GM20431 (cell line): Measurements from ENCODE around the gene OSBP2.
"Not testable (repeated sequence)": the region's sequence is repeated elsewhere in the genome, so short reads cannot be mapped to it uniquely, and the experiment has no call there.

Experiments
- in situ Hi-C: fragments of 300-500 bp; cut with MseI, MboI; formaldehyde crosslinking; loops from one replicate; pipeline ENCODE4 v1.15.0; 2020; ENCODE audit warnings: low sequenced_read_pairs; ENCODE audit not compliant: unreplicated experiment

OSBP2 gene

GRCh38 chr22:30717331-30717921 lies 22.8 kb downstream of the OSBP2 start:
- in situ Hi-C loops: no loop called here

DNA sequence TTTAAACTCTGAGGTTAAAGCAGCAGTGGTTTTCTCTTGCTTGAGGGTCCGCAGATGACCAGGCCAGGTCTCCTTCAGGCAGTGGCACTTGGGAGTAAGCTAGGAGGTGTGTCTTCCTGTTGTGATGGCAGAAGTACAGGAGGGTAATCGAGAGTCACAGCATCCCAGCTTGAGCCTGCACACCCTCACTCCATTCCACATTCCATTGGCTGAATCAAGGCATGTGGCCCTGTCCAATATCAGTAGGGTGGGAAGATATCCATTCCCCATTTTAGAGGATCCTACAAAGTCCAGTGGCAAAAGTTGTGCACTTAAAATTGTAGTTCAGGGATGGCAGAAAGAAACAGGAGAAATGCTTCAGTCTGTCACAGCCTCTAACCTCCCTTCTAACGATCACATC lies 23.3 kb downstream of the OSBP2 start:
- in situ Hi-C loops: no loop called here

DNA sequence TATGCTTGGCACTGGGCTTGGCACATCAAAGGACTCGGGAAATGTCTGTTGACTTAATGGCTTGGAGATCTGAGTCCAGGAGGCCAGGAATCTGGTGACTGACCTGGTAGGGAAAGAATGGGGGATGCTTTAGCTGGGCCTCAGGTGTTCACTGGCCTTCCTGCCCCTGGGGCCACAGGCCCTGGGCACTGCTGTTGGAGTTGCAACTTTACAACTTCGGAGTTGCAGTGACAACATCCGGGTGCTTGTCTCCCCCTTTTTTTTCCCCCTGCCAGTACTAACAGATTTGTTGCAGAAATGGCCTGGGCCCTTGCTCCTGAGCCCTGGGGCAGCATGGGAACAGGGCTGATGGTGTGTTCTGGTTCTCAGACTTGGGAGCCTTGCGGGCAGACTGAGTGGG lies 23.8 kb downstream of the OSBP2 start:
- in situ Hi-C loops: no loop called here

- in situ Hi-C loops: no loop called here
Measured at GRCh38 chr22:30718938-30719337, 24.3 kb downstream of the OSBP2 start.

DNA sequence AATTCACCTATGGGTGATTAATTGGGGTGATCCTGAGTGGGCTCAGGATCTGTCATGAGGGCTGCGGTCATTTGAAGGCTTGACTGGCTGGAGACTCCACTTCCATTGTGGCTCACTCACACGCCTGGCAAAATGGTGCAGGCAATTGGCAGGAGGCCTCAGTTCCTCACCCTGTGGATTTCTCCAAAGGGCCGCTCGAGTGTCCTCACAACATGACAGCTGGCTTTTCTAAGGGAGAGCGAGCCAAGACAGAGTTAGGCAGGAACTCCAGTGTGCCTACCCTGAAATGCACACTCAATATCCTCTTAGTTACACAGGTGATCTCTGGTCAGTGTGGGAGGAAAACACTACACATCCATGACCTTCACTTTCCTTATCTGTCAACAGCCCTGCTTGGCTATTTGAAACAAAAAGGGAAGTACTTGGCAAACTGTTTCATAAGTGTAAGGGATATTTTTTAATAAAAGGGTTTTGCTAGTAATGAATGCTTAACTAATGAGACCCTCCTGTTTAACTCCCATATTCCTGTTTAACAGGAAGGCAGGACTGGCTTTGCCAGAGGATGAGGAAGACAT lies 25.7 kb downstream of the OSBP2 start:
- in situ Hi-C loops: no loop called here

DNA sequence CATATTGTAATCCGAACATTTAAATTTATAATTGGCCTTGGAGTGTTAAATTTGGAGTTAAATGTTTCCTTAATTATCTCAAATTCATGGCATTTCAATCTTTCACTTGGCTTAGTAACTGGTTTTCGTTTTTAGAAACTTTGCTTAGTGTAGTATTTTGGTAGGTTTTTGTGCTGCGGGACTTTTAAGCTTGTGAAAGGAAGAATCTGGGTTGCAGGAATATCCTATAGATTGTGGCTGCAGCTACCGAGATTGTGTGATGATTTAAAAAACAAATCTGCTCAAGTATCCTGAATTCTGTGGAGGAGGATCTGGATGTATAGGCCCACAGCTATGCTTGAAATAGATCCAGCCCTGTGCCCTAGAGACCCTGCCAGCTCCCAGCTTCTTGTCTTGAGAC lies 27.1 kb downstream of the OSBP2 start:
- in situ Hi-C loops: no loop called here

DNA sequence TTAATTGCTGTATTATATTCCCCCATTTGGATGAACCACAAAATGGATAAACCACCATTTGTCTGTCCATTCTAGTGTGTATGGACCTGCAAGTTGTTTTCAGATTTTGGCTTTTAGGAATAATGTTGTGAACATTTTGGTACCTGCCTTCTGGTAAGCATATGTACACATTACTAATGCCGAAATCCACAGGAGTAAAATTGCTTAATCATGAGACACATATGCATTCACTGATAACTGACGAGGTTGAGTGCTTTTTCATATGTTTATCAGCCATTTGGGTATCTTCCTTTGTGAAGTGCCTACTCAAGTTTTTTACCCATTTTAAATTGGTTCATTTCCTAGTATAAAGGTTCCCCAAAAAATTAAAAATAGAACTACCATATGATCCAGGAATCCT lies 34.2 kb downstream of the OSBP2 start:
- in situ Hi-C loops: no loop called here

- in situ Hi-C loops: no loop called here
Measured at GRCh38 chr22:30731658-30732057, 37.0 kb downstream of the OSBP2 start.

- in situ Hi-C loops: no loop called here
Measured at GRCh38 chr22:30732426-30732825, 37.8 kb downstream of the OSBP2 start.

DNA sequence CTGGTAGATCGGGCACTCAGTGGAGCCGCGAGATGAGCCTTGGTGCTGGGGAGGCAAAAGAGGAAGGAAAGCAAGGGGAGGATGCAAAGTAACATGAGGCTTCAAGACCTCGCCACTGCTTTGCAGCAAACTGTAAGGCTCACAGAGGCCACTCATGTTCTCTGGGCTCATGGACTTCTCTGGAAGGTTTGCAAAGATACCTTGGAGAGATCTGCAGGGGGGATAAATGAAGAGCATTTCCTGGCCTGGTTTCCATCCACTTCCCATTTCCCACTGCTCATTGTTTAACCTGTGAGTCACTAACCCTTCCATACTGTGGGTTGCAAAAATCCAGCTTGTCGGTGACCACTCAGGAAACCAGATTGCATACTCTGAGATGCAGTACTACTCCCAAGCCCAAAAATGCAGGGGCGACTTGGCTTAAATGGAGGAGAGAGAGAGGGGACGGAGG lies 38.5 kb downstream of the OSBP2 start:
- in situ Hi-C loops: no loop called here

DNA sequence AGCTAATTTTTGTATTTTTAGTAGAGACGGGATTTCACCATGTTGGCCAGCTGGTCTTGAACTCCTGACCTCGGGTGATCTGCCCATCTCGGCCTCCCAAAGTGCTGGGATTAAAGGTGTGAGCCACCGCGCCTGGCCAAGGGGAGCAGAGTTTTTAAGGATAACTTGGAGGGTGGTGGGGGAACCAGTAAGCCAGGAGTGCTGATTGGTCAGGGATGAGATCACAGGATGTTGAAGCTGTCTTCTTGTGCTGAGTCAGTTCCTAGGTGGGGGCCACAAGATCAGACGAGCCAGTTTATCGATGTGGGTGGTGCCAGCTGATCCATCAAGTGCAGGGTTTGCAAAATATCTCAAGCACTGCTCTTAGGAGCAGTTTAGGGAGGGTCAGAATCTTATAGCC lies 45.3 kb downstream of the OSBP2 start:
- in situ Hi-C loops: not testable (repeated sequence)

DNA sequence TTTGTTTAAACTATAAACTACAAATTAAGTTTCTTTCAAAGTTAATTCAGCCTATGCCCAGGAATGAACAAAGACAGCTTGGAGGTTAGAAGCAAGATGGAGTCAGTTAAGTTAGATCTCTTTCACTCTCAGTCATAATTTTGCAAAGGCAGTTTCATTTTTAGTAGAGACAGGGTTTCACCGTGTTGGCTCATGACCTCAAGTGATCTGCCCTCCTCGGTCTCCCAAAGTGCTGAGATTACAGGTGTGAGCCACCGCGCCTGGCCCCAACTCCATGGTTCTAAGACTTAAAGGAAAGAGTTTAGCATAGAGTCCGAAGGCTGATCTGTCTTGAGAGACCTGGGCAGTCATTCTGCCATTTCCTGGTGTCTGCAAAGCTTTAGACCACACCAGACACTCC lies 45.8 kb downstream of the OSBP2 start:
- in situ Hi-C loops: not testable (repeated sequence)

DNA sequence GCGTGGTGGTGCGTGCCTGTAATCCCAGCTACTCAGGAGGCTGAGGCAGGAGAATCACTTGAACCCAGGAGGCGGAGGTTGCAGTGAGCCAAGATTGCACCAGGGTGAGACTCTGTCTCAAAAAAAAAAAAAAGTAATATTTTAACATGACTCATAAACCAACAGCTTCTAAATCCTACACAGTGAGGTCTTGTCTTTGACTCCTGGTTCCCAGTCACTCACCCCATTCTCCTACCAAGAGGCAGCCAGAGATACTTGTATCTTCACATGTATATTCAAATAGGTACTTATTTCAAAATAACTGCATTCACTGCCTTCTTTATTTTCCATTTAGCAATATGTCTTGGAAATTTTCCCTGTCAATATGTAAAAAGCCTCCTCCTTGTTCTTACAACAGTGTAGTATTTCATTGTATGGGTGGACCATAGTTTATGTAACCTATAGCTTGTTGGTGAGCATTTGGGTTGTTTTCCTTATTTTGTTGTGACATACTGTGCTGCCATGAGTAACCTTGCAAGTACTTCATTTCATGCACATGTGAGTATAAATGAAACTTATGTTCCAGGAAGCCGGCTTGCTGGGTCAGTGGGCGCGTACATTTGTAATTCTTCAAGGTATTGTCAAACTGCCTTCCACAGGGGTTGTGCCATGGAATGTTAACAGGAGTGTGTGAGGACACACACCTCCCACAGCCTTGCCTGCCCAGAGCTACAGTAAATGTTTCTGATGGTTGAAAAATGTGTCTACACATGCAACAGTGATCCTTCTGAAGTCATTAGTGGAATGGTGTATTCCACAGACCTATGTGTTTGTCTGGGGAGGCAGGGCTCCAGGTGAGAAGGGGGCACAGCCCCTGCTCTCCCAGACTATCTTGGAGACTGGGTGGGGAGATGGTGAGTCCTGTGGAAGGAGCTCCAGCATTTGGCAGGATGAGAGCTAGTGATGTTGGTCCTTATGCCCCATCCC lies 47.9 kb downstream of the OSBP2 start:
- in situ Hi-C loops: no loop called here

DNA sequence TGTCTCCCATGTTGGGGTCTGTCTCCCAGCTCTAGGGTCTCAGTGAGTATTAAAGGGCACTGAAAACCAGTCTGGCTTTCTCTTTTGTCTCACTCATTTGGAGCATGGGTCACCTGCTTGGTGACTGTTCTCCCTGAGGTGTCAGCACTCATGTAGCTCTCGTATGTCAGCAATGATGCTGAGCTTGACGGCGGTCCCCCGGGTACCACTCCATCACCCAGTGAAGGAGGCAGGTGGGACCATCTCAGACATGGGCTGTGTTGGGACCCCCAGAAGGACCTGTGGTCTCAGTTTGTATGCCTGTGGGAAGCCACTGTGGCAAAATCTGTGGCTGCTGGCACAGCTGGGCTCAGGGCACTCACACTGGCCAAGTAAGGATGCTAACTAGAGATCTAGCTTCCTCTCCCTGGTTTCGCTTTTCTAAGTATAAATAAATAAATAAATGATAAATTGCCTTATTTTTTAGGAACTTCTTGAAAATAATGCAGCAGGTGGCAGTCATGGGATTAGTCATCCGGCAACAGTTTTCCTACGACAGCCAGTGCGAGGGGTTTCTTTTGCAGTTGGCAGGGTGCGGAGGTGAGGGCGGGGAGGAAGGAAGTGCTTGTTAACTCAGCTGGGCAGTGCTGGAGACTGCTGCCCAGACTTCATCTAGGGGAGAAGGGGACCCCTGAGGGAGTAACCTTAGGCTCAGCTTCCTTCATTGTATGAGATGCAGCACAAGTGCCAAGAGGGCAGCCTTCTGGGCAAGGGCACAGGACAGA lies 48.8 kb downstream of the OSBP2 start:
- in situ Hi-C loops: no loop called here

GRCh38 chr22:30744224-30744623 lies 49.5 kb downstream of the OSBP2 start:
- in situ Hi-C loops: no loop called here

GRCh38 chr22:30747493-30747892 lies 52.8 kb downstream of the OSBP2 start:
- in situ Hi-C loops: no loop called here

DNA sequence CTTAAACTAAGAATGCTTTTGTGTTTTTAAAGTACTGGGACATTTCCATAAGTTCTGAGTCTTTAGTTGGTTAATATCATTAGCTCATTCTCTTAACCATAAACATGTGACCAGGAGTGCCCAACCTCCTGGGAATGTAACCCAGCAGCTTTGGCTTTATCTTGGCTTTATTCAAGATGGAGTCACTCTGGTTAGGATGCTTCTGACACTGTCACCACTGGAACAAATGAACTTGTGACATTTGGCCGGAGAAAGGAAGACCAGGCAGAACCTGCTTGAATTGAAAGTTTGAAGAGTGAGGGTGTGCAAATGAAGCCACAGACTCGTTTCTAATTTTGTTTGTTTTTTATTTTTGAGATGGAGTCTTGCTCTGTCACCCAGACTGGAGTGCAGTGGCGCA lies 54.6 kb downstream of the OSBP2 start:
- in situ Hi-C loops: no loop called here

DNA sequence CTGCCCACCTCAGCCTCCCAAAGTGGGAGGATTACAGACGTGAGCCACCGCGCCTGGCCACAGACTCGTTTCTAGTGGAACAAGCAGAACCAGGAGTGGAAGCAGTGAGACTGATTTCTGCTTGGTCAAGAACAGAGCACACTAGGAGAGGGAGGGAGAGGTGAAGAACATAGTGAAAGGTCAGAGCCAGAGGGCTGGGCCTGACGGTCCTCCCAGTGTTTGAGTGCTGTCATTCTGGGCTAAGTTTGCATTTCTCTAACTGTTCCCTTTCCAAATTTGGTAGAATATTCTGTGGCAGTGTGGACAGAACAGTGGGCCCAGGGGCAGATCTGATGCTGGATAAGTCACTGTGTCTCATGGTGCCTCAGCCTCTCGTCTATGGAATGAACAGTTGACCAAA lies 55.2 kb downstream of the OSBP2 start:
- in situ Hi-C loops: no loop called here

- in situ Hi-C loops: no loop called here
Measured at GRCh38 chr22:30751529-30751928, 56.9 kb downstream of the OSBP2 start.

DNA sequence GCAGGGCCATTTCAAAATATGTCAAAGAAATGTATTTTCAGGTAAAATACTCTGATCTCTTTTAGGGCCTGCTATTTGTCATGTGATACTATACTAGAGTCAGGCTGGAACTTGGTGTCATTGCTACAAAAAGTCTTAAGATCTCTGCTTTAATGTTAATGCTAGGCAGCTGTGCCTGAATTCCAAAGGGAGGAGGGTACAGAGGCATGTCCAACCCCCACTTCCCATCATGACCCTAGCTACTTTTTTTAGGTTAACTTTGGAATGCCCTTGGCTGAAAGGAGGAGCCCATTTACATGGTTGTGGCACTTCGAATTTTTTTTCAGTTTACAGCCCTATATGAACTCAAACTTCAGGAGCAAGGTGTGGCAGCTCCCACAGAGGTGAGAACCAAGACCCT lies 58.1 kb downstream of the OSBP2 start:
- in situ Hi-C loops: no loop called here
